OCI-LY7 (cell line): ENCODE data around the gene ALDH1A2. TPM values are rescaled to one million over a fixed set of nuclear protein-coding genes. Genes with fewer than 3 reads are reported as not detected.

Source experiments
- BruUV-seq: library from RNA; stranded (reverse); fragments of 400-500 nt; replicated peaks from 2 replicates; lab custom pipeline; 2021; lab: Mats Ljungman, UMichigan
- CTCF ChIA-PET: fragments of 300-600 bp; sonication (Branson Sonifier 250); formaldehyde crosslinking; loops from one replicate; lab custom pipeline; 2022; ENCODE audit warnings: antibody characterized with exemption; ENCODE audit not compliant: unreplicated experiment; lab: Charles Lee
- POLR2A ChIA-PET: fragments of 300-600 bp; sonication (Branson Sonifier 250); formaldehyde crosslinking; loops from one replicate; lab custom pipeline; 2022; ENCODE audit warnings: antibody characterized with exemption; lab: Charles Lee
- DNase-seq: peaks from one replicate; pipeline ENCODE4 v3.0.0-alpha.2; 2015; ENCODE audit warnings: low spot score
- H2AFZ ChIP-seq: fragments of 200-600 bp; sonication (generic), shearing (Covaris generic); 2 replicates; pipeline ENCODE4 v1.6.1; 2014; ENCODE audit warnings: mild to moderate bottlenecking, antibody characterized with exemption, low read length, moderate library complexity
- H3K27ac ChIP-seq: fragments of 200-600 bp; sonication (generic); 2 replicates; pipeline ENCODE4 v1.5.1; 2014; ENCODE audit warnings: mixed run types, low read depth, mild to moderate bottlenecking, moderate library complexity, low read length, inconsistent platforms; ENCODE audit not compliant: poor library complexity, severe bottlenecking
- H3K36me3 ChIP-seq: fragments of 200-600 bp; sonication (generic); 2 replicates; pipeline ENCODE4 v1.6.1; 2014; ENCODE audit warnings: mild to moderate bottlenecking, antibody characterized with exemption, low read length, moderate library complexity, mixed read lengths; ENCODE audit not compliant: insufficient read depth
- H3K4me1 ChIP-seq: fragments of 200-600 bp; sonication (generic); 2 replicates; pipeline ENCODE4 v1.5.1; 2014; ENCODE audit warnings: mild to moderate bottlenecking, low read length; ENCODE audit not compliant: insufficient read depth, poor library complexity, severe bottlenecking
- H3K4me2 ChIP-seq: fragments of 200-600 bp; sonication (generic); 2 replicates; pipeline ENCODE4 v1.6.1; 2014; ENCODE audit warnings: mild to moderate bottlenecking, low read length
- H3K4me3 ChIP-seq: fragments of 200-600 bp; sonication (generic); 2 replicates; pipeline ENCODE4 v1.5.1; 2014; ENCODE audit warnings: mild to moderate bottlenecking, low read depth, low read length; ENCODE audit not compliant: poor library complexity, severe bottlenecking
- H3K79me2 ChIP-seq: fragments of 200-600 bp; sonication (generic); 2 replicates; pipeline ENCODE4 v1.6.1; 2016; ENCODE audit warnings: low read depth, mild to moderate bottlenecking, low read length, moderate library complexity, mixed read lengths; ENCODE audit not compliant: insufficient read depth
- H3K9me2 ChIP-seq: fragments of 200-600 bp; sonication (generic); 2 replicates; pipeline ENCODE4 v1.6.1; 2016; ENCODE audit warnings: mild to moderate bottlenecking, low read length, mixed read lengths; ENCODE audit not compliant: insufficient read depth
- H3K9me3 ChIP-seq: fragments of 200-600 bp; sonication (generic); 2 replicates; pipeline ENCODE4 v1.6.1; 2014; ENCODE audit warnings: mild to moderate bottlenecking, mixed run types, low read length, mixed read lengths
- H4K20me1 ChIP-seq: fragments of 200-600 bp; sonication (generic); 2 replicates; pipeline ENCODE4 v1.6.1; 2014; ENCODE audit warnings: mild to moderate bottlenecking, antibody characterized with exemption, low read length, moderate library complexity, mixed read lengths; ENCODE audit not compliant: insufficient read depth
- EZH2phosphoT487 ChIP-seq: fragments of 200-600 bp; sonication (generic); IDR thresholded peaks from 2 replicates; pipeline ENCODE4 v1.6.1; 2018; ENCODE audit warnings: low read depth, borderline replicate concordance, mild to moderate bottlenecking, mixed run types, antibody characterized with exemption, low read length, moderate library complexity, mixed read lengths
- intact Hi-C: fragments of 100-400 bp; cut with micrococcal nuclease; formaldehyde crosslinking; loops from one replicate; pipeline ENCODE4 v1.10.0; 2022; ENCODE audit not compliant: unreplicated experiment
- total RNA-seq, 2 experiments: library from RNA; depleted of rRNA in 1 of 2; stranded (reverse); fragments of >200 nt in 1 of 2; shearing (Covaris generic) in 1 of 2; gene quantifications; 2 replicates each; pipeline ENCODE4 v1.2.3, GENCODE V29; 2014 to 2022
- TF ChIP-seq, protein P1 (sequence below): fragments of 200-600 bp; sonication (generic); conservative IDR thresholded peaks from 2 replicates; pipeline ENCODE4 v1.5.1; 2014; ENCODE audit warnings: mild to moderate bottlenecking, antibody characterized with exemption, low read length, moderate library complexity, mixed read lengths

ALDH1A2 gene
- total RNA-seq, 2 experiments from 2014 or later, result not detected

DNA sequence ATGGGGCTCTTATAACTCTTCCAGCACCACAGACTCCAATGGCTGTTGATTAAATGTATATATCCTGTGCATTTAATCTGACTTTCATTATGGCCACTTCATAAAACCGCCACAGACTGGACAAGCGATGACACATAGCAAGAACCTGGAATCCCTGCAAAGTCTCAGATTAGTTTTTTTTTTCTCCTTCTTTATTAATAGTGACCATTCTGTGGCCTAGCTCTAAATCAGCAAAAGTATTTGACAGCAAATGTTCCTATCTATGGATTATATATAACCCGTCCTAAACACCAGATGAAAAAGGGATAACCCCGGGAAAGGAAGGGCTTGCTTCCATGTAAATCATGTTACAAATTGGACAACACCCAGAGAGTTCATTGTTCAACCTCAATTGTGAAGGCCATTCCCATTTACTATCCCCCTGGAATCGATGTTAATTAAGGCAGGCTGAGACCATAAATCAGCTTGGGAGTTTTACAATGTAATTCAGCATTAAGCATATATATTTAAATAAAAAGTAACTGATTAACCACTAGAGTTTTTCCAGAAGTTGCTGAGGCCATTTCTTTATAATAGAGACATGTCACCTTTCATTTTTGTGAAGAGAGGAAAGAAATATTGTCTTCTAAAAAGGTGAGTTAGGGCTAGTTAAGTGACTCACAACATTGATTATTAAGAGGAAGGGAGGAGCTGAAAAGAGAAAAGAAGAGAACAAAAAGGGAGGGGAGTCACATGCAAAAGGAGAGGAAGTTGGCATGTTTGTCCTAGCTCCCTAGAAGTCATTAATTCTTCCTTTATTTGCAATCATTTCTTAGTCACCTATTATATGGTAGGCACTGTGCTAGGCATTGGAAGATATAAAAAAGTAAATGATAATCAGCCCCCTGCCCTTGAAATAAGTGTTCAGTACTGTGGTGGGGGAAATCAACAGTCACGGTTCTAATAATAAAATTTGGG, 26.2 kb downstream of the ALDH1A2 start:
- TF ChIP-seq, protein P1, sequence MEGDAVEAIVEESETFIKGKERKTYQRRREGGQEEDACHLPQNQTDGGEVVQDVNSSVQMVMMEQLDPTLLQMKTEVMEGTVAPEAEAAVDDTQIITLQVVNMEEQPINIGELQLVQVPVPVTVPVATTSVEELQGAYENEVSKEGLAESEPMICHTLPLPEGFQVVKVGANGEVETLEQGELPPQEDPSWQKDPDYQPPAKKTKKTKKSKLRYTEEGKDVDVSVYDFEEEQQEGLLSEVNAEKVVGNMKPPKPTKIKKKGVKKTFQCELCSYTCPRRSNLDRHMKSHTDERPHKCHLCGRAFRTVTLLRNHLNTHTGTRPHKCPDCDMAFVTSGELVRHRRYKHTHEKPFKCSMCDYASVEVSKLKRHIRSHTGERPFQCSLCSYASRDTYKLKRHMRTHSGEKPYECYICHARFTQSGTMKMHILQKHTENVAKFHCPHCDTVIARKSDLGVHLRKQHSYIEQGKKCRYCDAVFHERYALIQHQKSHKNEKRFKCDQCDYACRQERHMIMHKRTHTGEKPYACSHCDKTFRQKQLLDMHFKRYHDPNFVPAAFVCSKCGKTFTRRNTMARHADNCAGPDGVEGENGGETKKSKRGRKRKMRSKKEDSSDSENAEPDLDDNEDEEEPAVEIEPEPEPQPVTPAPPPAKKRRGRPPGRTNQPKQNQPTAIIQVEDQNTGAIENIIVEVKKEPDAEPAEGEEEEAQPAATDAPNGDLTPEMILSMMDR, result no peak
- TF ChIP-seq EZH2phosphoT487, result no peak
- Histone ChIP-seq H3K9me3 (no peaks in the 10 kb centered on the region), H3K4me1 (no peaks in the 10 kb centered on the region), H3K27ac (no peak overlapping the region), H2AFZ (no peak overlapping the region), H3K4me2 (no peak overlapping the region), H3K4me3 (no peak overlapping the region), H3K9me2 (no peaks in the 10 kb centered on the region), H3K36me3 (no peaks in the 10 kb centered on the region), H3K79me2 (no peaks in the 10 kb centered on the region), H4K20me1 (no peaks in the 10 kb centered on the region)
- BruUV-seq, result no TSS peak
- no peak for DNase-seq
- POLR2A ChIA-PET, result no interaction called here
- intact Hi-C loops, result loop anchor here (5.0 kb wide), 1 partner anchor 143 kb away; no protein-coding TSS in a partner anchor
- CTCF ChIA-PET, result no interaction called here

DNA sequence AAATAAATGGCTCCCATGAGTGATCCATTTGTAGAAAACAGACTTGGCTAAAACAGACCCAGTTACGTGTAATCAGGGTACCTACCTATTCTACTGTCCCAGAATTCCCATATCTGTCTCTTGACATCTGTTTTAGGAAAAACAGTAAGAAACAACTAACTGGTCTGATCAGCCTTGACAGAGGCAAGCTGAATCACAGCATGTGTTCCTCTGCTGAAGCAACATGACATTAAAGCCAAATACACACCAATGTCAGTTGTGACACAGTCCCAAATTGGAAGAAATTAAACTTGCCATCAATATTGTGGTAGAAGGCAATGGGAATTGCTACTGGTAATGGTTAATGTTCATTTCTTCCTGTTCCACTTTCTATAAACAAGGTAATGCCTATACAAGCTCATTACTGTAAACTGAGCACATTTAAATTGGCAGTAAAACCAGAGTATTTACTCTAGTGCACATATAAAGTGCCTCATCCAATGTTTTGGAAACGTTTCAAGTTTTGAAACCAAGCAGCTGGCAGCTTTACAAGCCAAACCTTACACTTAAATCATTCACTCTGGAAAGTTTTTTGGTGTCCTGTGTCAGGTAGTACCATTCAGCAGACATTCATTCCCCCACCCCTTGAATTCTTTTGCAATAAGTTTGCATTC, 27.0 kb downstream of the ALDH1A2 start:
- no peaks in the 10 kb centered on the region for H4K20me1 ChIP-seq
- no peak overlapping the region for H3K4me3 ChIP-seq
- POLR2A ChIA-PET, result no interaction called here
- no peak overlapping the region for H3K4me2 ChIP-seq
- no peak overlapping the region for H2AFZ ChIP-seq
- no peak for DNase-seq
- no TSS peak for BruUV-seq
- TF ChIP-seq, protein P1, result no peak
- TF ChIP-seq EZH2phosphoT487, result no peak
- no peaks in the 10 kb centered on the region for H3K4me1 ChIP-seq
- no peak overlapping the region for H3K27ac ChIP-seq
- no peaks in the 10 kb centered on the region for H3K79me2 ChIP-seq
- no peaks in the 10 kb centered on the region for H3K36me3 ChIP-seq
- H3K9me2 ChIP-seq, result no peaks in the 10 kb centered on the region
- intact Hi-C loops, result no loop called here
- H3K9me3 ChIP-seq, result no peaks in the 10 kb centered on the region
- CTCF ChIA-PET, result no interaction called here
